Lung (tissue), 12 donors: ENCODE results near the gene GASK1A. TPM values are rescaled to one million over a fixed set of nuclear protein-coding genes. Genes with fewer than 3 reads are reported as not detected.

Experiments
- ATAC-seq: fragments of 200-7000 bp; cut with Tn5 transposase; one replicate; pipeline ENCODE4 v1.9.1; 2020; ENCODE audit warnings: moderate number of reproducible peaks; ENCODE audit not compliant: insufficient read depth, low FRiP score
- DNase-seq, 3 donors: peaks; one replicate each; pipeline ENCODE4 v3.0.0-alpha.2; 2013 to 2017
- H3K27ac ChIP-seq, 2 donors: one replicate each; pipeline ENCODE4 v1.5.1; 2013; ENCODE audit warnings: mild to moderate bottlenecking in 2 of 2, moderate library complexity in 2 of 2, control low read depth in 1 of 2, inconsistent platforms in 1 of 2, low read depth in 1 of 2, low read length in 1 of 2
- H3K27me3 ChIP-seq, 3 donors: one replicate each; pipeline ENCODE4 v1.5.1; 2013; ENCODE audit warnings: low read length in 2 of 3; ENCODE audit not compliant: control insufficient read depth in 3 of 3, insufficient read depth in 3 of 3
- H3K36me3 ChIP-seq, 4 donors: one replicate each; pipeline ENCODE4 v1.5.1; 2013; ENCODE audit warnings: low read length in 4 of 4, mild to moderate bottlenecking in 1 of 4, moderate library complexity in 1 of 4; ENCODE audit not compliant: control insufficient read depth in 4 of 4, insufficient read depth in 4 of 4
- H3K4me1 ChIP-seq, 5 donors: one replicate each; pipeline ENCODE4 v1.5.1; 2013; ENCODE audit warnings: low read length in 5 of 5, mild to moderate bottlenecking in 2 of 5, moderate library complexity in 1 of 5; ENCODE audit not compliant: control insufficient read depth in 5 of 5, insufficient read depth in 5 of 5
- H3K4me3 ChIP-seq: one replicate; pipeline ENCODE4 v1.5.1; 2013; ENCODE audit warnings: mild to moderate bottlenecking, control low read depth, moderate library complexity
- H3K9ac ChIP-seq, 2 donors: one replicate each; pipeline ENCODE4 v1.5.1; 2013; ENCODE audit warnings: low read length in 2 of 2, control low read depth in 1 of 2; ENCODE audit not compliant: insufficient read depth in 1 of 2
- H3K9me3 ChIP-seq, 4 donors: one replicate each; pipeline ENCODE4 v1.5.1; 2013; ENCODE audit warnings: low read length in 3 of 4, mild to moderate bottlenecking in 1 of 4, moderate library complexity in 1 of 4; ENCODE audit not compliant: control insufficient read depth in 4 of 4, insufficient read depth in 3 of 4
- WGBS, 2 donors: extraction: QIAGEN DNeasy Blood & Tissue Kit; methylation state at CpG; one replicate each; pipeline ENCODE4 v1.1.7; 2013; 5-methylcytosine and 5-hydroxymethylcytosine counted together
- polyA plus RNA-seq, 2 donors: library from polyadenylated mRNA; stranded (reverse); fragments of 200-250 nt; gene quantifications; one replicate each; pipeline ENCODE4 v1.2.1, GENCODE V29; 2013
- total RNA-seq, 2 donors: library from RNA; depleted of rRNA in 1 of 2; stranded (reverse); fragments of >200 nt in 1 of 2; gene quantifications; one replicate each; pipeline ENCODE4 v1.2.1, GENCODE V29; 2014 to 2021
- TF ChIP-seq, protein P1 (sequence below): IDR thresholded peaks from 2 replicates; pipeline ENCODE4 v1.5.1; 2012; ENCODE audit warnings: mild to moderate bottlenecking; ENCODE audit errors: control extremely low read depth, extremely low read depth
- donor health status: control.
- donor health status: control.
- donor health status: Bipolar disorder and iron deficiency.
- donor health status: healthy.
- donor health status: DM: yes; HTN: yes; CAD: no.

Gene GASK1A
- total and polyA plus RNA-seq, 4 donors = 1.5 to 16.1 (median 5.1) TPM

- no peak overlapping the region for H3K9ac ChIP-seq
- TF ChIP-seq, protein P1, sequence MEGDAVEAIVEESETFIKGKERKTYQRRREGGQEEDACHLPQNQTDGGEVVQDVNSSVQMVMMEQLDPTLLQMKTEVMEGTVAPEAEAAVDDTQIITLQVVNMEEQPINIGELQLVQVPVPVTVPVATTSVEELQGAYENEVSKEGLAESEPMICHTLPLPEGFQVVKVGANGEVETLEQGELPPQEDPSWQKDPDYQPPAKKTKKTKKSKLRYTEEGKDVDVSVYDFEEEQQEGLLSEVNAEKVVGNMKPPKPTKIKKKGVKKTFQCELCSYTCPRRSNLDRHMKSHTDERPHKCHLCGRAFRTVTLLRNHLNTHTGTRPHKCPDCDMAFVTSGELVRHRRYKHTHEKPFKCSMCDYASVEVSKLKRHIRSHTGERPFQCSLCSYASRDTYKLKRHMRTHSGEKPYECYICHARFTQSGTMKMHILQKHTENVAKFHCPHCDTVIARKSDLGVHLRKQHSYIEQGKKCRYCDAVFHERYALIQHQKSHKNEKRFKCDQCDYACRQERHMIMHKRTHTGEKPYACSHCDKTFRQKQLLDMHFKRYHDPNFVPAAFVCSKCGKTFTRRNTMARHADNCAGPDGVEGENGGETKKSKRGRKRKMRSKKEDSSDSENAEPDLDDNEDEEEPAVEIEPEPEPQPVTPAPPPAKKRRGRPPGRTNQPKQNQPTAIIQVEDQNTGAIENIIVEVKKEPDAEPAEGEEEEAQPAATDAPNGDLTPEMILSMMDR = no peak
- no peaks in the 10 kb centered on the region for H3K27me3 ChIP-seq
- no peak overlapping the region for H3K27ac ChIP-seq
- no peaks in the 10 kb centered on the region for H3K36me3 ChIP-seq
- no peaks in the 10 kb centered on the region for H3K9me3 ChIP-seq
- WGBS, 2 donors = 79 to 91% methylated on average over 2 of the region's 2 CpGs
- H3K4me1 ChIP-seq = peaks cover 0 to 29% (median 6%) of the 10 kb centered on the region in 5 donors
- DNase-seq (no peak), ATAC-seq (no peak)
- no peak overlapping the region for H3K4me3 ChIP-seq
Observed at GRCh38 chr3:42996633-42997075, 17.5 kb downstream of the GASK1A start.

DNA sequence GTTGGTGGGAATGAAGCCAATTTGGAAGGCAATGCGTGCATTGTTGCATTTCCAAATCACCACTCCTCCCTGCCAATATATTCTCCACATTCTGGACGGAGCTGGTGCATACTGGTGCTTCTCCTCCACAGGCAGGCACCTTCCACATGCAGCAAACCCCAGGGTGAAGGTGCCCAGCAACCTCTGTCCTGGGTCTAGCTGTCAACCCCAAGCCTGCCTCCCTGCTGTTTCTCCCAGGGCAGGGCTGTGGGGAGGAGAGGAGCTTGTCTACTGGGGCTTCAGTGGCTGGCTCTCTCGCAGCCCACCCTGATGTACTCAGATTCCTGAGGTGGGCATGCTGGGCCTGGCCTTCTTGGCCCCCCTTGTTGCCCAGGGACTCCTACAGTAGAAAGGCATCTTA, 20.1 kb downstream of the GASK1A start:
- Histone ChIP-seq H3K27ac (no peak overlapping the region), H3K9ac (no peak overlapping the region), H3K4me3 (no peak overlapping the region), H3K9me3 (no peaks in the 10 kb centered on the region), H3K4me1 (peaks cover 0 to 34% (median 8%) of the 10 kb centered on the region in 5 donors), H3K27me3 (no peaks in the 10 kb centered on the region), H3K36me3 (no peaks in the 10 kb centered on the region)
- DNase-seq (peak in 1 of 3 donors; percentile 38), ATAC-seq (no peak)
- WGBS, 2 donors = 68 to 94% methylated on average over 3 of the region's 3 CpGs
- TF ChIP-seq, protein P1 = no peak

DNA sequence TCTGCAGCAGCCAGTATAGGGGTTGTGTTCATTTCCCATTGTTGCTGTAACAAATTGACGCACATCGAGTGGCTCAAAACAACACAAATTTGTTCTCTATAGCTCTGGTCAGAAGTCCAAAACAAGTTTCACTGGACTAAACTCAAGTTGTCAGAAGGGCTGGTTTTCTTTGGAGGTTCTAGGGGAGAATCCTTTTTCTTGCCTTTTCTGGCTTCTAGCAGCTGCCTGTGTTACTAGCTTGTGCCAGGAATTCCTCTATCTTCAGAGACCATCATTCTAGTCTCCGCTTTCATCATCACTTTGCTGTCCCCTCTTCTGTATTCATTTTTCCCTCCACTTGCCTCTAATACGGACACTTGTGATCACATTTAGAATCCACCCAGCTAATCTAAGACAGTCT, 20.5 kb downstream of the GASK1A start:
- Histone ChIP-seq H3K9ac (no peak overlapping the region), H3K36me3 (no peaks in the 10 kb centered on the region), H3K4me3 (no peak overlapping the region), H3K27ac (no peak overlapping the region), H3K27me3 (no peaks in the 10 kb centered on the region), H3K4me1 (peaks cover 0 to 34% (median 8%) of the 10 kb centered on the region in 5 donors), H3K9me3 (no peaks in the 10 kb centered on the region)
- ATAC-seq = no peak
- 90 to 93% methylated on average over 4 of the region's 4 CpGs for WGBS, 2 donors
- no peak for DNase-seq
- TF ChIP-seq, protein P1 = no peak

DNA sequence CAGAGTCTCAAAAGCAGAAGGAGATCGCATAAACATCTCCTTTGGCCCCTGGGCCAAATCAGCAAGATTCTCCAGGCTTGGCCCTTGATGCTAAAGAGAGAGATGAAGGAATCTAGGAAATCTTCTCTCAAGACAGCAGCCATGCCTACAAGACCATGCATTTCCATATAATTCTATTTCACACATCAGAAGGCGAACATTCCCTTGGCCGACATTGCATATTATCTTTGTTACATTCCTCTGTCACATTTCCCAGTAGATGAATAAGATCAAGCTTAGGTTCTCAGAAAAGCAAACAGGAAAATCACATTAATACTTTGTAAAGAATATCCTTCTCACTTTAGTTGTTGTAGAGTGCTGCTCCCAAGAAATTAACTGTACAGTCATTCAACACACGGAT, 21.3 kb downstream of the GASK1A start:
- TF ChIP-seq, protein P1 = no peak
- Histone ChIP-seq H3K27me3 (no peaks in the 10 kb centered on the region), H3K9me3 (no peaks in the 10 kb centered on the region), H3K4me1 (peaks cover 0 to 34% (median 8%) of the 10 kb centered on the region in 5 donors), H3K4me3 (no peak overlapping the region), H3K9ac (no peak overlapping the region), H3K36me3 (no peaks in the 10 kb centered on the region), H3K27ac (no peak overlapping the region)
- DNase-seq = no peak
- no peak for ATAC-seq
- WGBS, 2 donors = 86 to 95% methylated on average over 4 of the region's 4 CpGs
